HepG2 (cell line): ENCODE results near the gene DYNC1LI1. TPM values are rescaled to one million over a fixed set of nuclear protein-coding genes. Genes with fewer than 3 reads are reported as not detected.

Experiments used
- ATAC-seq: fragments of 200-7000 bp; cut with Tn5 transposase; 3 replicates; pipeline ENCODE4 v1.9.1; 2020; ENCODE audit warnings: mild to moderate bottlenecking, moderate library complexity
- BruUV-seq: library from RNA; stranded (reverse); fragments of 400-500 nt; replicated peaks from 2 replicates; lab custom pipeline; 2021; lab: Mats Ljungman, UMichigan
- CTCF ChIA-PET: fragments of 300-600 bp; formaldehyde crosslinking; extraction: SDS; loops from one replicate; lab custom pipeline; 2021; ENCODE audit warnings: low total read pairs, inconsistent platforms, low intra/inter-chr PET ratio; lab: Yijun Ruan, JAX
- POLR2A ChIA-PET: fragments of 350-600 bp; sonication (Branson Sonifier 250); formaldehyde crosslinking; loops from one replicate; lab custom pipeline; 2020; ENCODE audit warnings: antibody characterized with exemption, inconsistent platforms; lab: Yijun Ruan, JAX
- DNase-seq: peaks from one replicate; pipeline ENCODE4 v3.0.0-alpha.2; 2015; ENCODE audit warnings: low spot score
- FAIRE-seq: peaks from 3 replicates; lab custom pipeline; 2011; peaks lifted over from hg19 to GRCh38; lab: Jason Lieb, UNC
- H2AFZ ChIP-seq: one replicate; pipeline ENCODE4 v1.6.1; 2011; ENCODE audit warnings: low read length, inconsistent platforms
- H3K27ac ChIP-seq: fragments of 300-600 bp; 3 replicates; pipeline ENCODE4 v1.8.0; 2011; ENCODE audit warnings: mixed run types, mild to moderate bottlenecking, mixed read lengths, low read length, inconsistent platforms; ENCODE audit not compliant: insufficient read depth; ENCODE audit errors: extremely low read length
- H3K27me3 ChIP-seq, 2 experiments: fragments of 200-600 bp in 1 of 2; 2 replicates in 1 of 2; 3 replicates in 1 of 2; pipeline versions ENCODE4 v1.6.0 to v1.8.0; 2011; ENCODE audit warnings: low read length in 2 of 2, mild to moderate bottlenecking in 2 of 2, moderate library complexity in 2 of 2, inconsistent platforms in 1 of 2; ENCODE audit not compliant: insufficient read depth in 2 of 2, control insufficient read depth in 1 of 2
- H3K36me3 ChIP-seq, 2 experiments: fragments of 200-600 bp in 1 of 2; replicated peaks in 1 of 2; 2 replicates in 1 of 2; 3 replicates in 1 of 2; pipeline versions ENCODE4 v1.5.1 to v1.8.0; 2011; ENCODE audit warnings: low read length in 2 of 2, inconsistent platforms in 1 of 2; ENCODE audit not compliant: insufficient read depth in 2 of 2, control insufficient read depth in 1 of 2
- H3K4me1 ChIP-seq: 2 replicates; pipeline ENCODE4 v1.5.1; 2012; ENCODE audit warnings: low read length, inconsistent platforms; ENCODE audit not compliant: insufficient read depth
- H3K4me2 ChIP-seq: 2 replicates; pipeline ENCODE4 v1.6.0; 2011; ENCODE audit warnings: low read depth, low read length, inconsistent platforms
- H3K4me3 ChIP-seq, 3 experiments: fragments of 200-600 bp in 1 of 3; sonication (generic), shearing (Covaris generic) in 1 of 3; replicated peaks in 1 of 3; 2 replicates each; pipeline ENCODE4 v1.5.1; 2011 to 2016; ENCODE audit warnings: low read length in 3 of 3, inconsistent platforms in 2 of 3, low read depth in 2 of 3, mild to moderate bottlenecking in 2 of 3, control low read depth in 1 of 3, mixed read lengths in 1 of 3; ENCODE audit not compliant: insufficient read depth in 1 of 3
- H3K79me2 ChIP-seq: one replicate; pipeline ENCODE4 v1.6.1; 2011; ENCODE audit warnings: low read length, inconsistent platforms; ENCODE audit not compliant: insufficient read depth
- H3K9ac ChIP-seq: 2 replicates; pipeline ENCODE4 v1.6.0; 2011; ENCODE audit warnings: mild to moderate bottlenecking, low read depth, low read length, inconsistent platforms; ENCODE audit not compliant: insufficient read depth
- H3K9me3 ChIP-seq: 2 replicates; pipeline ENCODE4 v1.5.1; 2012; ENCODE audit warnings: mild to moderate bottlenecking, low read length
- H4K20me1 ChIP-seq: 2 replicates; pipeline ENCODE4 v1.6.0; 2011; ENCODE audit warnings: inconsistent platforms, mild to moderate bottlenecking, low read length, moderate library complexity; ENCODE audit not compliant: insufficient read depth
- ATAD3A ChIP-seq: sonication (generic); formaldehyde crosslinking; IDR thresholded peaks from 2 replicates; pipeline ENCODE4 v1.4.0; 2020; ENCODE audit warnings: missing genetic modification reagents
- ATF1 ChIP-seq: IDR thresholded peaks from 2 replicates; pipeline ENCODE4 v1.6.1; 2016; ENCODE audit warnings: mild to moderate bottlenecking, control low read depth
- E2F1 ChIP-seq: sonication (generic); formaldehyde crosslinking; IDR thresholded peaks from 2 replicates; pipeline ENCODE4 v1.5.0; 2020; ENCODE audit warnings: missing genetic modification reagents
- ERF ChIP-seq: IDR thresholded peaks from 2 replicates; pipeline ENCODE4 v1.6.1; 2018; ENCODE audit warnings: missing biosample characterization, missing genetic modification reagents
- HDAC6 ChIP-seq: fragments of 200-600 bp; sonication (generic); IDR thresholded peaks from 2 replicates; pipeline ENCODE4 v1.7.0; 2017; ENCODE audit warnings: mild to moderate bottlenecking, antibody characterized with exemption, low read length, low read depth
- KDM6A ChIP-seq: IDR thresholded peaks from 2 replicates; pipeline ENCODE4 v1.6.1; 2016; ENCODE audit warnings: low read depth
- NR2F1 ChIP-seq, 2 experiments: fragments of 450-650 bp in 1 of 2; formaldehyde crosslinking in 1 of 2; IDR thresholded peaks; 2 replicates each; pipeline versions ENCODE4 v1.5.0 to v1.6.1; 2016 to 2020; ENCODE audit warnings: mild to moderate bottlenecking in 1 of 2, missing compliant biosample characterization in 1 of 2, missing genetic modification reagents in 1 of 2, moderate library complexity in 1 of 2
- RFXANK ChIP-seq: IDR thresholded peaks from 2 replicates; pipeline ENCODE4 v1.6.1; 2016
- SCMH1 ChIP-seq: sonication (generic); formaldehyde crosslinking; IDR thresholded peaks from 2 replicates; pipeline ENCODE4 v1.9.0; 2021; ENCODE audit warnings: missing genetic modification reagents, mild to moderate bottlenecking, borderline replicate concordance
- TEAD3 ChIP-seq: optimal IDR thresholded peaks from 2 replicates; pipeline ENCODE3; 2016; ENCODE audit warnings: borderline replicate concordance
- ZBTB20 ChIP-seq: sonication (generic); formaldehyde crosslinking; IDR thresholded peaks from 2 replicates; pipeline ENCODE4 v1.8.1; 2023; ENCODE audit warnings: missing genetic modification reagents, low read depth, mild to moderate bottlenecking, borderline replicate concordance
- ZBTB21 ChIP-seq: sonication (generic); formaldehyde crosslinking; IDR thresholded peaks from 2 replicates; pipeline ENCODE4 v1.4.0; 2020; ENCODE audit warnings: missing genetic modification reagents
- ZBTB7A ChIP-seq: sonication (generic); formaldehyde crosslinking; IDR thresholded peaks from 2 replicates; pipeline ENCODE4 v1.8.0; 2022; ENCODE audit warnings: mild to moderate bottlenecking, missing genetic modification reagents
- ZNF3 ChIP-seq: IDR thresholded peaks from 2 replicates; pipeline ENCODE4 v1.7.0; 2017; ENCODE audit warnings: inconsistent platforms
- ZNF337 ChIP-seq: sonication (generic); formaldehyde crosslinking; IDR thresholded peaks from 2 replicates; pipeline ENCODE4 v1.5.1; 2020; ENCODE audit warnings: missing genetic modification reagents, low read depth, mild to moderate bottlenecking, borderline replicate concordance
- ZNF513 ChIP-seq: sonication (generic); formaldehyde crosslinking; conservative IDR thresholded peaks from 2 replicates; pipeline ENCODE4 v1.5.0; 2020; ENCODE audit warnings: missing genetic modification reagents
- ZNF598 ChIP-seq: sonication (generic); formaldehyde crosslinking; IDR thresholded peaks from 2 replicates; pipeline ENCODE4 v1.5.1; 2020; ENCODE audit warnings: mild to moderate bottlenecking, missing genetic modification reagents, borderline replicate concordance
- ZNF768 ChIP-seq: sonication (generic); formaldehyde crosslinking; IDR thresholded peaks from 2 replicates; pipeline ENCODE4 v1.4.0; 2020; ENCODE audit warnings: missing genetic modification reagents
- ZNF816 ChIP-seq: sonication (generic); formaldehyde crosslinking; IDR thresholded peaks from 2 replicates; pipeline ENCODE4 v1.8.0; 2022; ENCODE audit warnings: missing genetic modification reagents, mild to moderate bottlenecking, borderline replicate concordance
- ZNF850 ChIP-seq: sonication (generic); formaldehyde crosslinking; conservative IDR thresholded peaks from 2 replicates; pipeline ENCODE4 v1.9.0; 2021; ENCODE audit warnings: mild to moderate bottlenecking, missing genetic modification reagents
- WGBS: methylation state at CpG from one replicate; pipeline ENCODE4 v1.1.6; 2017; ENCODE audit warnings: low lambda C conversion rate; 5-methylcytosine and 5-hydroxymethylcytosine counted together
- in situ Hi-C: cut with HindIII; loops from 2 replicates; pipeline ENCODE4 v1.10.0; 2017; ENCODE audit warnings: low pct_unique_long_range_greater_than_20kb; ENCODE audit not compliant: extremely low pct_ligation_motif_present
- intact Hi-C: fragments of 100-400 bp; cut with micrococcal nuclease; formaldehyde crosslinking; loops from one replicate; pipeline ENCODE4 v1.10.0; 2022; ENCODE audit not compliant: unreplicated experiment
- polyA plus RNA-seq, 8 experiments: library from polyadenylated mRNA; depleted of rRNA in 3 of 8; stranded (reverse) in 7 of 8; unstranded in 1 of 8; fragments of >200 nt; fragmentation: Illumina TruSeq in 4 of 8; extraction: Trizol in 4 of 8; gene quantifications; 2 replicates each; pipeline versions ENCODE4 v1.2.1 to v1.2.3, GENCODE V29; 2011 to 2016; ENCODE audit warnings: low read depth in 4 of 8, missing spikeins in 1 of 8, mixed read lengths in 1 of 8; ENCODE audit not compliant: insufficient read depth in 1 of 8
- total RNA-seq, 5 experiments: library from RNA; depleted of rRNA; stranded (reverse); fragments of >200 nt; fragmentation: Illumina TruSeq; extraction: Trizol; gene quantifications; 2 replicates each; pipeline ENCODE4 v1.2.3, GENCODE V29; 2016; ENCODE audit warnings: low read depth in 1 of 5

DYNC1LI1 gene
- total and polyA plus RNA-seq, 2 of the 13 experiments (the other 11 are each of a cell fraction or from before 2014, with no cell fraction given) = 13.4 to 37.1 TPM

- no peaks in the 10 kb centered on the region for H4K20me1 ChIP-seq
- no peaks in the 10 kb centered on the region for H3K36me3 ChIP-seq
- no peak overlapping the region for H3K9ac ChIP-seq
- intact Hi-C loops (no loop called here), in situ Hi-C loops (no loop called here)
- peaks cover 36% of the 10 kb centered on the region for H3K79me2 ChIP-seq
- no peak overlapping the region for H2AFZ ChIP-seq
- no peak for DNase-seq
- ChIA-PET CTCF (no interaction called here), POLR2A (no interaction called here)
- H3K9me3 ChIP-seq = no peaks in the 10 kb centered on the region
- no peak for FAIRE-seq
- H3K4me1 ChIP-seq = peaks cover 49% of the 10 kb centered on the region
- no peaks in the 10 kb centered on the region; a peak in 1 of 5 replicates for H3K27me3 ChIP-seq
- no peak for TF ChIP-seq ATAD3A (CRISPR knock-in tag)
- TF ChIP-seq ZNF850 (CRISPR knock-in tag) = no peak
- no peak for TF ChIP-seq RFXANK (CRISPR knock-in tag)
- TF ChIP-seq ZNF337 (CRISPR knock-in tag) = no peak
- no peak for TF ChIP-seq ZNF768
- no peak for TF ChIP-seq KDM6A
- TF ChIP-seq ZBTB7A (CRISPR knock-in tag) = no peak
- TF ChIP-seq ATF1 (CRISPR knock-in tag) = no peak
- TF ChIP-seq ZNF513 (CRISPR knock-in tag) = no peak
- no peak for TF ChIP-seq ERF (CRISPR knock-in tag)
- no peak for TF ChIP-seq TEAD3 (CRISPR knock-in tag)
- no peak for TF ChIP-seq ZBTB20 (CRISPR knock-in tag)
- TF ChIP-seq ZBTB21 (CRISPR knock-in tag) = no peak
- no peak for TF ChIP-seq HDAC6
- no peak for TF ChIP-seq ZNF3
- TF ChIP-seq ZNF598 (CRISPR knock-in tag) = no peak
- TF ChIP-seq E2F1 (CRISPR knock-in tag) = no peak
- TF ChIP-seq SCMH1 (CRISPR knock-in tag) = no peak
- no peak for TF ChIP-seq NR2F1 (CRISPR knock-in tag; IDR thresholded peaks at IDR 0.05)
- TF ChIP-seq ZNF816 (CRISPR knock-in tag) = no peak
- 97% methylated on average over 2 of the region's 2 CpGs for WGBS
- no peak overlapping the region for H3K4me2 ChIP-seq
- H3K27ac ChIP-seq = no peak overlapping the region
- BruUV-seq = no TSS peak
- no peak for ATAC-seq
- H3K4me3 ChIP-seq = no peak overlapping the region
Measured at GRCh38 chr3:32499585-32499984, 71.1 kb downstream of the DYNC1LI1 start.
